ENCODE measurements around the gene CHST11. TPM values are rescaled to one million over a fixed set of nuclear protein-coding genes. Genes with fewer than 3 reads are reported as not detected.

The CHST11 gene
- total and polyA plus RNA-seq, 4 donors: 0.57 to 11.1 (median 3.7) TPM

DNA sequence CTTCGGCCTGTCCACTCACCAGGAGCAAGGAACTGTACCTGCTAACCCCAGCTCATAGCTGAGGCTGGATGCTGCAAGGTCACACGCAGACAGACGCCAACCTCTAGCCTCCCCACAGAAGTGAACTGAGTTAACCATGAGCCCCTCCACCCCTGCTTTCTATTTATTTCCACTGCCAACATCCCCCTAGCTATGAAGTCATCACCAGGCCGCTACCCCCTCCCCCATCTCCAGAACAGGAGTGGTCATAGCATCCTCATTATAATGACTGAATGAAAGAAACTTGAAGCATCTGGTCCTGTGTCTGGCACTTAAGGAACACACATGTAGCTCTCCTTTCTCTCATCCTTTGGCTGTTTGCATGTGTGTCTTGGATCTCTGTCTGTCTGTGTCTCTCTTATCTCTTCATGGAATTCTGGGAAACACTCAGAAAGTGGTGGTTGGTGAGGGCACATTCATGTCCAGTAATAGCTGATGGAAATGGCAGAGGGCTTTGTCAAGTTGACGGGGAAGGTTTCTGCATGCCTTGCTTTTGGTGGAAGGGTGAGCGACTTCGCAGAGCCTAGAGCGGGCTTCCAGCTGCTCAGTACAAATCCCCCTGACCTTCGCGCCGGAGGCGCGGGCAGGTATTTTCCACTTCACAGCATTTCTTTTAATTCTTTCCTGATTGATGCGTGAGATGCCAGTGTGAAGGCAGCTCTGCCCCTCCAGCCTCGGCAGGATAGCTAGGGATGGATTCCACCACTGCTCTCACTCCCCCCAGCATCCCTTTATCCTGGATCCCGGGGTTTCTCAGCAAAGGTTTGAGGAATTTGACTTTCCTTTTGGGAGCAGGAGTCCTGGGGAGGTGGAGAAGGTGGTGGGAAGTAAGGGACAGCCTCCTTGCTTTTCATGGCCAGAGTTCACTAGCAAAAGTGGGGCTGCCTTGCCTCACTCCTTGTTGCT is 198.2 kb downstream of the CHST11 start (continued):
- TF ChIP-seq, protein P1, sequence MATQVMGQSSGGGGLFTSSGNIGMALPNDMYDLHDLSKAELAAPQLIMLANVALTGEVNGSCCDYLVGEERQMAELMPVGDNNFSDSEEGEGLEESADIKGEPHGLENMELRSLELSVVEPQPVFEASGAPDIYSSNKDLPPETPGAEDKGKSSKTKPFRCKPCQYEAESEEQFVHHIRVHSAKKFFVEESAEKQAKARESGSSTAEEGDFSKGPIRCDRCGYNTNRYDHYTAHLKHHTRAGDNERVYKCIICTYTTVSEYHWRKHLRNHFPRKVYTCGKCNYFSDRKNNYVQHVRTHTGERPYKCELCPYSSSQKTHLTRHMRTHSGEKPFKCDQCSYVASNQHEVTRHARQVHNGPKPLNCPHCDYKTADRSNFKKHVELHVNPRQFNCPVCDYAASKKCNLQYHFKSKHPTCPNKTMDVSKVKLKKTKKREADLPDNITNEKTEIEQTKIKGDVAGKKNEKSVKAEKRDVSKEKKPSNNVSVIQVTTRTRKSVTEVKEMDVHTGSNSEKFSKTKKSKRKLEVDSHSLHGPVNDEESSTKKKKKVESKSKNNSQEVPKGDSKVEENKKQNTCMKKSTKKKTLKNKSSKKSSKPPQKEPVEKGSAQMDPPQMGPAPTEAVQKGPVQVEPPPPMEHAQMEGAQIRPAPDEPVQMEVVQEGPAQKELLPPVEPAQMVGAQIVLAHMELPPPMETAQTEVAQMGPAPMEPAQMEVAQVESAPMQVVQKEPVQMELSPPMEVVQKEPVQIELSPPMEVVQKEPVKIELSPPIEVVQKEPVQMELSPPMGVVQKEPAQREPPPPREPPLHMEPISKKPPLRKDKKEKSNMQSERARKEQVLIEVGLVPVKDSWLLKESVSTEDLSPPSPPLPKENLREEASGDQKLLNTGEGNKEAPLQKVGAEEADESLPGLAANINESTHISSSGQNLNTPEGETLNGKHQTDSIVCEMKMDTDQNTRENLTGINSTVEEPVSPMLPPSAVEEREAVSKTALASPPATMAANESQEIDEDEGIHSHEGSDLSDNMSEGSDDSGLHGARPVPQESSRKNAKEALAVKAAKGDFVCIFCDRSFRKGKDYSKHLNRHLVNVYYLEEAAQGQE (IDR thresholded peaks at IDR 0.05): no peak
- TF ChIP-seq HNF4G (IDR thresholded peaks at IDR 0.05): no peak
- TF ChIP-seq FOXA2 (IDR thresholded peaks at IDR 0.05): no peak

GRCh38 chr12:104656383-104656782 is 199.6 kb downstream of the CHST11 start:
- TF ChIP-seq, protein P1 (IDR thresholded peaks at IDR 0.05): no peak
- TF ChIP-seq TAF1 (conservative IDR thresholded peaks at IDR 0.05) (no peak), RXRA (IDR thresholded peaks at IDR 0.05) (no peak)
- peaks cover 0 to 3% (median 0%) of the 10 kb centered on the region in 4 donors for H3K27me3 ChIP-seq (ENCODE audit: control insufficient read depth in 4 of 4, insufficient read depth in 4 of 4, low read length in 3 of 4)
- no peaks in the 10 kb centered on the region for H3K9me3 ChIP-seq (ENCODE audit: control insufficient read depth in 4 of 4, low read length in 3 of 4)
- DNase-seq (ENCODE audit: low spot score): no peak
- 71% methylated on average over 10 of the region's 10 CpGs for WGBS
- no peak overlapping the region for H3K4me3 ChIP-seq (ENCODE audit: low read depth in 1 of 3, low read length in 3 of 3)
- H3K4me1 ChIP-seq (ENCODE audit: control insufficient read depth in 4 of 4, insufficient read depth in 4 of 4, low read length in 3 of 4): no peaks in the 10 kb centered on the region
- no peak overlapping the region for H3K27ac ChIP-seq (ENCODE audit: low read depth in 1 of 2, low read length in 2 of 2)
- H3K36me3 ChIP-seq (ENCODE audit: control insufficient read depth in 4 of 4, insufficient read depth in 3 of 4, low read depth in 1 of 4, low read length in 3 of 4): no peaks in the 10 kb centered on the region
- H3K9ac ChIP-seq (ENCODE audit: low read depth in 1 of 2, low read length in 2 of 2): no peak overlapping the region

GRCh38 chr12:104656921-104657320 is 200.2 kb downstream of the CHST11 start:
- TF ChIP-seq SP1 (IDR thresholded peaks at IDR 0.05): no peak
- no peak for TF ChIP-seq YY1 (IDR thresholded peaks at IDR 0.05)
- no peak for TF ChIP-seq CTCF (IDR thresholded peaks at IDR 0.05; ENCODE audit: low read depth, low read length, missing input control)
- Histone ChIP-seq H3K27ac (ENCODE audit: low read depth in 1 of 2, low read length in 2 of 2) (no peak overlapping the region), H3K36me3 (ENCODE audit: control insufficient read depth in 4 of 4, insufficient read depth in 3 of 4, low read depth in 1 of 4, low read length in 3 of 4) (no peaks in the 10 kb centered on the region), H3K4me1 (ENCODE audit: control insufficient read depth in 4 of 4, insufficient read depth in 4 of 4, low read length in 3 of 4) (no peaks in the 10 kb centered on the region), H3K9ac (ENCODE audit: low read depth in 1 of 2, low read length in 2 of 2) (no peak overlapping the region), H3K4me3 (ENCODE audit: low read depth in 1 of 3, low read length in 3 of 3) (no peak overlapping the region), H3K27me3 (ENCODE audit: control insufficient read depth in 4 of 4, insufficient read depth in 4 of 4, low read length in 3 of 4) (peaks cover 0 to 3% (median 0%) of the 10 kb centered on the region in 4 donors), H3K9me3 (ENCODE audit: control insufficient read depth in 4 of 4, low read length in 3 of 4) (no peaks in the 10 kb centered on the region)
- WGBS: 64% methylated on average over 5 of the region's 5 CpGs
- no peak for DNase-seq (ENCODE audit: low spot score)

Measured in liver (tissue), 9 donors.